Measurements from ENCODE around the gene ANO10.
"Not testable (repeated sequence)": the region's sequence is repeated elsewhere in the genome, so short reads cannot be mapped to it uniquely, and the experiment has no call there.

ANO10 gene

DNA sequence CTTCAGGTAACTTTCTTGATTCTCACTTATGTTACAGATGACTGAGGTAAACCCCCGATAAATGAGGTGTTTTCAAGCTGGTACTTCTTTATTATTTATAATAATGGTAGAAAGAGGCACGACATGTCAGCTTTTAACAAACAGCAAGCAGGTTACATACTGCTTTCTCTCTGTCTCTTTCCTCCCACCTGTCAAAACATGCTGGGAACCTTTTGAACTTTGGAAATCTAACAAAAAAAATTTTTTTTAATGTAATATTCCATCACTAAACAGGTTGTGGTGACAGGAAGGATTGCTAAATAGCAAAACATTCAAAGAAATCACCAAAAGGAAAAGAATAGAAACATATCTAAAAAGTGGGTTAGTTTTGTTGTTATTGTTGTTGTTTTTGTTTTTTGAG is 48.2 kb downstream of the ANO10 start:
- DNase-seq: no peak

DNA sequence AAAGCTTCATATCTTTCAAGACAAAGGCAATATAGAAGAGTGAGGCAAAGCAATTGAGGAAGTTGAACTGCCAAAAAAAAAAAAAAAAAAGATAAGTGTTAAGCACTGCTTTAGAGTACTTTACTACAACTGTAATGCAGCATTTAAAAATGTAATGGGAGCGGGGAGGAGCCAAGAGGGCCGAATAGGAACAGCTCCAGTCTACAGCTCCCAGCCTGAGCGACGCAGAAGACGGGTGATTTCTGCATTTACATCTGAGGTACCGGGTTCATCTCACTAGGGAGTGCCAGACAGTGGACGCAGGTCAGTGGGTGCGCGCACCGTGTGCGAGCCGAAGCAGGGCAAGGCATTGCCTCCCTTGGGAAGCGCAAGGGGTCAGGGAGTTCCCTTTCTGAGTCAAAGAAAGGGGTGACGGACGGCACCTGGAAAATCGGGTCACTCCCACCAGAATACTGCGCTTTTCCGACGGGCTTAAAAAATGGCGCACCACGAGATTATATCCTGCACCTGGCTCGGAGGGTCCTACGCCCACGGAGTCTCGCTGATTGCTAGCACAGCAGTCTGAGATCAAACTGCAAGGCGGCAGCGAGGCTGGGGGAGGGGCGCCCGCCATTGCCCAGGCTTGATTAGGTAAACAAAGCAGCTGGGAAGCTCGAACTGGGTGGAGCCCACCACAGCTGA is 56.0 kb downstream of the ANO10 start:
- not testable (repeated sequence) for DNase-seq

DNA sequence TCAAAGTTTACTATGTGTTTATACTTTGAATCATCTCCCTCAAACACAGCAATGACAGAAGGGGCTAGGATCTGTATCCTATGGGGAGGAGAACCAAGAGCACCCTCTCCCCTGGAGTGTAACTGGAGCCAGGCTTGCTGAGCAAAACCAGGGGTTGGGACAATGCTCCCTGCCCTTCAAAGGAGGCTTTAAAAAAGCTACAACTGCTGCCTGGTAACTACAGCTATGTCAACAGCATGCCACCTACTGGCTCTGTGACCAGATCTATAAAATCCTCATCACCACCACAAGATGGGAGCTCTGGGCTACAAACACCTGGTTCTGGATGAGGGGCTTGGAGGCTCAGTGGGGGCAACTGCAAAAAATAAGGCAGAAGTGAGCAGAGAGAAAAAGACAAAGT is 61.9 kb downstream of the ANO10 start:
- DNase-seq: no peak

DNA sequence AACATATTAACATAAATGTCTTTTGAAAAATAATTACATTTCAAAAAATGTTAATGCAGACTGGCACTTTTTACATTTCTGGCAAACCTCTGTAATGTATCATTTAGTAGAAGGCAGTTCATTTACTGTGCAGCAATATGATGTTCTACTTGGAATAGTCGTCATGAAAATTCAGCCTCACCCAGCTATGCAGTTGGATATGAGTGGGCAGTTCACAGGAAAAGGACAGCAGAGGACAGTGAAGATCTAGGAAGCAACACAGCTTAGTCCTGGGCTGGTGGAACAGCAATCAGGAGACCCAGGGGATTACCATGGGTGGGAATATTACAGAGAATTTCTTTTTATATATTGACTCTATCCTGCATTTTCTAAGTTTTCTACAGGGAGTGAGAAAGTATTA is 63.6 kb downstream of the ANO10 start:
- DNase-seq: no peak

DNA sequence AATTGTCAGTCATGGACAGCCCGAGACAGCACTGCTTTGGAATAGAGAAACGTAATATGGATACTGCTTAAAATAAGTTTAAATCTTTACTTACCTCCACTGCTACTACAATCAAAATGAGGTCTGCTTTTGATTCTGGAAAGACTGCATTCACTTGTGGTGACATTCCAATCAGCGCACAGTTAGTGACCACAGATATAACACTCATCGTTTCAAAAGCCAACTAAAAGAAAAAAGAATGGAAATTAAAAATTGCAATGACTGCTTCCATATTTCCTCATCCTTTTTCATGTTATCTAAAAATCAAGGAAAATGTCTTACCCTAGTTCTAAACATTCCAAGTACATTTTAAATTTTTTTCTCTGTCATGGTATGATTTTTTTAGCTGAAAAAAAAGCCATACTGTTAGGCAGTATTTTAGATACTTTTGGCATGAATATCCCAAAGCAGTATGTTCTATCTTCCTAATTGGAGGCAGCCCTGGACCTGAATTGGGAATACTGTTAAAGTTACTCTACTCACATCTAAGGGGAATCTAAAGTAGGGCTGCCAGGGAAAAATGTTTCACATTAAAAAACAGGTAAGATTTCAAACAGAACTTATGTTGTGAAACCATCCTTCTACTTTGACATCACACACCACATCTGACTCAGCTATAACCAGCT is 72.1 kb downstream of the ANO10 start:
- DNase-seq: no peak

DNA sequence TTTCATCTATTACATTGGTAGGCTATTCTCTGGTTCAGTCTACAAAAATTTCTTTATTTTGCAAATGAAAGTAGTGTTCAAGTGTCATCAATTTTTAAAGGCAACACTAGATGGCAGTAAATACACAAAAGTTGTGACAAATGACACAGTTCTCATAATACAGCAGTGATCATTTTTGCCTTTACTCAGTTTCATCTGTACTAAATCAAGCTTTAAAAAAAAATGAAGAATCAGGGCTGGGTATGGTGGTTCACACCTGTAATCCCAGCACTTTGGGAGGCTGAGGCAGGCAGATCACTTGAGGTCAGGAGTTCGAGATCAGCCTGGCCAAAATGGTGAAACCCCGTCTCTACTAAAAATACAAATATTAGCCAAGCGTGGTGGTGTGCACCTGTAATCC is 77.5 kb downstream of the ANO10 start:
- not testable (repeated sequence) for DNase-seq

DNA sequence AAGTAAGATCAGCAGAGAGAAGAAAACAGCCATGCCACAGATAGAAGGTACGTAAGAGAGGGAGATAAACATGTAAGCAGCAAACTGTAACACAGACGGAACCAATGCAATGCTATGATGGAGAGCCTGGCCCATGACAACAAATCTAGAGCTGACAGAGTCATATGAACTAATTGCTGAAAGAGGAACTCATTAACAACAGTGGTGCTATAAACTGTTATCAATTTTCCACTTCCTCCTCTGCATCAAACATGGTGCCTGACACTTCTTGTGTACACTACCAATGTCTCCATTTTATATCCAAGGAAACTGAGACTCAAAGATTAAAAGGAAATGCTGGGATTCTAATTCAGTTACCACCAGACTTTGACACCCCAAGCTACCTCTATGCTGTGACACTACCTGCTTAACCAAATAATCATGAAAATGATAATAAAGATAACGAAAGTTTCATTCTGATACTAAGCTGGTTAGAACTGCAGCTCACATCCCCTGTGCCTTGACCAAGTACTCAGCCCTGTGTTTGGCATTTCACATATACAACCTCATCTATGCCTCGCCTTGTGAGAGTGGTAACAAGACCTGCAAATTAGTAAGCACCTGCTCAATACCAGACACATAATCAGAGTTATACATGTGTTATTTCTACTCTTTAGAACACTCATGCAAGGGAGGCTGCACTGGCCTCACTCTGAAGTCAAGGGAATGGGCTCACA is 79.3 kb downstream of the ANO10 start:
- DNase-seq: no peak

DNA sequence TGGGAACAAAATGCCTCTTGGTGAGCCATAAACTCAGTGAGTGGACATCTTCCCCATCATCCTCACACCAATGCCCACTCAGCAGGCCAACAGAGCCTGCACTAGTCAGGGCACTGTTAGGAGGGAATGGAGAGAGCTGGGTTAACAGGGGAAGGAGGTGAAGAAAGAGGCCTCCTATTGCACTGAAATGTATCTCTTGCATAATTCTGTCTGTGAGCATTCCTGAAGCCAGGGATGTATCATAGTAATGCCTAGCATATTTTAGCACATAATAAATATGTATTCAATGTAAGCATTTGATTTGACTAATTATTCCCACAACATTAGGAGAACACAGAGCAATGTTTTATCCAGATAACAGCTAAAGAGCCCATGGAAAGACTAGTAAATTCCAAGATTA is 81.2 kb downstream of the ANO10 start:
- DNase-seq: no peak

DNA sequence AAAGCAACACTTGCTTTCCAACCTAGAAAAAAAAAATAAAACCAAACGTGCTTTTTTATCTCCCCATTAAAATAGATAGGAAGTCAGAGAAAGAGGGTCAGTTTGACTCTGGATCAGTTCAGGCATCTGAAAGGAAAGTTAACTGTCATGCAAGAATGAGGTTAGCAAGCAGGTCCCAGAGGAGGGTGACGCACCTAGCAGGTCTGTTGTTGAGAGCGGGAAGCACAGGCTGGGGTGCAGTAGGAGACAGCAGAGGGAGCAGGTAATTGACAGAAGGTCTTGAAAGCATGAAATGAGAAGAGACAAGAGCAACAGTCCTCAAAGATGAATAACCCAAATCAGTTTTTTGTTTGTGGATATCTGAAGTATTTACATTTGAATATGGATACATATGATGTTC is 82.5 kb downstream of the ANO10 start:
- DNase-seq: no peak

DNA sequence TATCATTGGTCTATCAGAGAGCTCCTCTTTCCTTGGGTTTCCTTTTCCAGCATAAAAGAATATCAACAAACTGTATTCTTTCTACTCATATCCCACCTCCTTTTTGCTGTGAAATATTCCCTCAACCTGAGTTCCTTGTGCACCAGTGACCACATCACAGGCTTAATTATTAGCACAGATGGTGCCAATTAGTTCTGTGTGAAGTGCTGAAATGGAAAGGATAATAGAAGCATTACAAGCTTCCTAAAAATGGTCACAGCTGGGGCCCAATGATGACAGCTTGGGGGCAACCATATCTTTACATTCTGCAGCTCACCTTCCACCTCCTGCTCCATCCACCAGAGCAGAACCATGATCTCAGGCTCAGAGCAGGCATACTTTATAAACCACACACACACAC is 84.6 kb downstream of the ANO10 start:
- DNase-seq: no peak

DNA sequence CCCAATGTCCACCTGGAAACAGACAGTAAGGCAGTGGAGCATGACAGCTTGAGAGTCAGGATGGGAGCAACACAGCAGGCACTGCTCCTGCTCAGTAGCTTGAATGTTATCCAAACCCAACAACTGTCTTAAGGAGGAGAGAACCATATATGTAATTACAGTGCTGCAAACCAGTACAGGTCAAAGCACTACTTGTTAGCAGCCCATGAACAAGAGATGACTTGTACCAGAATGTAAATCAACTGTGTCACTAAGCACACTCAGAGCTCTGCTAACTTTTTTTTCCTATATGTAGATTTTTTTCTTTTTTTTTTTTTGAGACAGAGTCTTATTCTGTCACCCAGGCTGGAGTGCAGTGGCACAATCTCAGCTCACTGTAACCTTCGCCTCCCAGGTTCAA is 87.1 kb downstream of the ANO10 start:
- DNase-seq: no peak

DNA sequence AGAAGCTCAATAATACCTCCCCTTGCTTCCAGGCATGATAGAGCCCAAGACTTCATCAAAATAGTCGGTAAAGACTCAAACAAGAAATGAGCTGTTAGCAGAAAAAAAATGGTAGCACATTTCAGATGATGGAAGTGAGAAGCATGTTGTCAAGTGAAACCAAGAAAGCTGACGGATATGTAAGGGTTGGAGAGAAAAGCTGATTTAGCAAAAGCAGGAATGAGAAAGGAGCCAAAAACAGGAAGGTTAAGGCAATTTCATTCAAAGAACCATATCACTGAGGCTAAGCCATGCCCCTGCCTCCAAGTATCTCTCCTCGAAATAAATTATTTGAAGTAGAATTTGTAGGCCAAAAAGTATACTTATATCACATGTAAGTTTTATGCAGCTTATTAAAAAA is 88.8 kb downstream of the ANO10 start:
- no peak for DNase-seq

DNA sequence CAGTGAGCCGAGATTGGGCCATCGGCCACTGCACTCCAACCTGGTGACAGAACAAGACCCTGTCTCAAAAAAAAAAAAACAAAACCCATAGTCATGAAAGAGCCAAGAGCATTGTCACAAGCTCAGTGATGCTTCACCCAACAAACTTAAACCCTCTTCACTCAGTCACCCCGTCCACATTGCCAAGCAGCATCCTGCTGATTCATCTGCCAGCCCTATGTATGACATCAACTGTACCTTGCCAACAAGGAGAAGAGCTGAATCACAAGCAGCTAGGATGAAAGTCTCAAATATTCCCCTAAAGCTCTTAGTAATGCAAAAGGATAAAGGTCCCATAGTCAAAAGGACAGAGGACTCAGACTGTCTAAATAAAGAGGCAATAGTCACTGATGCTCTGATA is 90.0 kb downstream of the ANO10 start:
- no peak for DNase-seq

DNA sequence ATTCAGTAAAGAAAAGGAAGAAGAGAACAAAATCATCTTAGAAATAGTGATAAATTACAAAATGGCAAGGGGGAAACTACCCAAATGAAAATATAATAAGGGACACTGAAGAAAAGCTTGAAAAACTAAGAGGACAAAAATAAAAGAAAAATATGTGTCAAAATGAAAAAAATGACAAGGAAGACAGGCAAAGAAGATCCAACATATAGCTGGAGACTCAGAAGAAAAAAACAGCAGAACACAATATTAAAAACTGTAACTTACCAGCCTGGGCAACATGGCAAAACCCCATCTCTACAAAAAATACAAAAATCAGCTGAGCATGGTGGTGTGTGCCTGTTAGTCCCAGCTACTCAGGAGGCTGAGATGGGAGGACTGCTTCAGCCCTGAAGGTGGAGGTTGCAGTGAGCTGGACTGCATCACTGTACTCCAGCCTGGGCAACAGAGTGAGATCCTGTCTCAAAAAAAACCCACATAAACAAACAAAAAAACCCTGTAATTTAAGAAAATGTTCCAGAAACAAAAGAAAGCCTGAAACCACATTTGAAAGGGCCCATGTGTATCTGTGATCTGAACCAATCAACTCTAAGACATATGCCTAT is 93.2 kb downstream of the ANO10 start:
- no peak for DNase-seq

DNA sequence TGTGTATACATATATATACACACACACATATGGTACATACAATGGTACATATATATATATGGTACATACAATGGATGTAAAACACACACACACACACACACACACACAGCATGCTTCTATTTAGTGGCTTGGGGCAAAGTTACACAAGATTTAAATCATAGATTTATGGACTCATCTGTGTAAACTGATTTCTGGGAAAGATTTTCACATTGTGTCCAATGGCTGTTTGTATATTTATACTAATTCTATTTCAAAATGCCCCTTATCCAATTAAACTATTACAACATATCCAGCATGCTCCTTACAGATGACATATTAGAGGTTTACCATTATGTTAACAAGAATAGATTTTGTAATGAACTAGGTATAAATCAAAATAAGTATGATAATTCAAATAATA is 94.9 kb downstream of the ANO10 start:
- no peak for DNase-seq

DNA sequence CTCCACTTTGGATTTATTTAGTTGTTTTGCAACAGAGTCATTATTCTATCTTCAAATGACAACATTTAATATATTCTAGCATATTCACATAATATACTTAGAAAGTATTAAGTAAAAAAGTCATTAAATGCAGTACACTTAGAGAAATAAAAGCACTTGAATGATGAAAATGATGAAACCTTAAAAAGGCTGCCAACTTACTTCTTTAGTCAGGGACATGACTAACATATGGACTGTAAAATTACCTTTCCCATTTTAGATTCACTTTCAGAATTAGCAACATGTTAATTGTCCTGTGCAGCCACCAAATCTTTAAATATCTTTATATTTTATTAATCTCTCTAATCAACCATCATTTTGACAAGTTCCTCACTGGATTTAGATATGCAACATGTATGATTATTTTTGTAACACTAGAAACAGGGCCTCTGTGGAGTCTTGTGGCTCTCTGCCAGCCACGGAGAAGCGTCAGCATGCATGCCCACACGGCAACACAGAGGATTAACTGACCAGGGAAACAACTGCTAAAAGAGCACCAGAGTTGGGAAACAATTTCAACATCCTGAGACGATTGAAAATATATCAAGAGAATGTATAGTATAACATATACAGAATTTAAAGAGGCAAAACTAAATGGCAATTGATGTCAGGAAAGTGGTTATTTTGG is 95.7 kb downstream of the ANO10 start:
- no peak for DNase-seq

DNA sequence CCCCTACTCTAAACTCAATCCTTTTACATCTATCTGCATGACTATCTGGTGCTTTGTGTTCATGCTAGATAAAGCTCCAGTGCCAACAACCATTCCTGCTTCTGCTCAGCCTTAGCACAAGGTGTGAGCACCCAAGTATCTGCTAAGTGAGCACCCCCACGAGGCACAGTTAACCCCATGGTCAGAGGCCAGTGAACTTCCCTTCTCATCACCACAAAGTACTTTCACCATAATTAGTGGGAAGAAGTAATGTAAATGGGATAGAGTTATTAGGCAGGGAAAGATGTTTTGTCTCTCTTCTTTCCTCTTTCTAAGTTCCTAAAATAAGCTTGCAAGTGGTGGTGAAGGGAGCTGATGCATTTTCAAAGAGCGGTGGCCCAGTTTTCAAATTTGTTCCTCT is 96.4 kb downstream of the ANO10 start:
- no peak for DNase-seq

DNA sequence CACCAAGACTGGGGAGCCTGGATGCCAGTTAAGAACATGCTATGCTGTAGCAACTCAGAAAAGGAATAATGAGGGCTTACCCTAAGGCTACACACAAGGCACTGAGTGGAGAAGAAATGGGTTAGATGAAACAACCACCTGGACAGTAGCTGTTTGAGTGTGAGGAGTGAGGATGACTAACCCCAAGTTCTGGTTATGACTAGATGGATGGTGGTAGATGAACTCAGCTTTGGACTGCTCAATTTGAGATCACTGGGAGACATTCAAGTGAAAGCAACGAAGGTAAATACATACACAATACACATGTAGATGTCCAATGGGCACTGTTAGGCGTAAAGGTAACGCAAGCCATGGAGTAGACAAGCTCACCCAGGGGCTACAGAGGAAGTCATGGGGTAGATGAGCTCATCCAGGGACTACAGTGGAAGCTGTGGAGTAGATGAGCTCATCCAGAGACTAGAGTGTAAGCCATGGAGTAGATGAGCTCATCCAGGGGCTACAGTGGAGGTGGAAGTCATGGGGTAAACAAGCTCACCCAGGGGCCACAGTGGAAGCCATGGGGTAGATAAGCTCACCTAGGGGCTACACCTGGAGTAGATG is 98.3 kb downstream of the ANO10 start:
- DNase-seq: no peak

DNA sequence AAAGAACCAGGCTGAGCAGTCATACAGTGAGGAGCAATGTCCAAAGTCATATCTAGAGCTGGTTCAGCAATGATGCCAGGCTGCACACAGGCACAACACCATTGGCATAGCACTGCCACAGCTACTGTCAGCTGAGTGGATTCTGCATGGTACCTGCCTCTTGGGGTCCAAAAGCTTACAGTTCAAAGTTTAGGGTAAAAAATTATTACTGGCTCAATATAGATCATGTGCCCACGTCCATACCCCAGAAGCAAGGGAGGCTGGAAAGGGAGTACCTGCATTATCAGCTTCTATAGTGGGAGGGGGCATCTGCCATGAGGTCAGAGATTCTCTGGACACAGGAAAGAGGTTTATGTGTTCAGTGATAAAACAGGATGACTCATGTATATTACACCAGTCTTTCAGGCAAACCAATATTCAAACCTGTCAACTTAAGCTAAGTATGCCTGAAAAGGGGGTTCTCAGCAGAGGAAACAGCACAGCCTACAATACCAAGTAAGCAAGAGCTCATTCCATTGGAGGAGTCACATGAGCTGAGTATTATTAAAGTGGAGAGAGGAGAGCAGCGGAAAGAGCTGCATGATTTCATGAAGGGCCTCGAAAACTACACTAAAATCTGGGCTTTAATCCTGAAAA is 99.0 kb downstream of the ANO10 start:
- no peak for DNase-seq

DNA sequence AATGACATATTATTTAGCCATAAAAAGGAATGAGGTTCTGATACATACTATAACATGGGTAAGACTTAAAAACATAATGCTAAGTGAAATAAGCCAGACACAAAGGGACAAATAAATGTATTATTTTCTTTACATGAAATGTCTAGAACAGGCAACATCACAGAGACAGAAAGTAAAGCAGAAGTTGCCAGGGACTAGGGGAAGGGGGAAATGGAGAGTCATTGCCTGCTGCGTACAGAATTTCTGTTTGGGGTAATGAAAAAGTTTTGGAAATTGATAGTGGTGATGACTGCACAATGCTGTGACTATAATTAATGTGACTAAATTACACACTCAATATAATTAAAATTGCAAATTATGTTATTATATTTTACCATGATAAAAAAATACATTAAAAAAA is 99.9 kb downstream of the ANO10 start:
- no peak for DNase-seq

DNA sequence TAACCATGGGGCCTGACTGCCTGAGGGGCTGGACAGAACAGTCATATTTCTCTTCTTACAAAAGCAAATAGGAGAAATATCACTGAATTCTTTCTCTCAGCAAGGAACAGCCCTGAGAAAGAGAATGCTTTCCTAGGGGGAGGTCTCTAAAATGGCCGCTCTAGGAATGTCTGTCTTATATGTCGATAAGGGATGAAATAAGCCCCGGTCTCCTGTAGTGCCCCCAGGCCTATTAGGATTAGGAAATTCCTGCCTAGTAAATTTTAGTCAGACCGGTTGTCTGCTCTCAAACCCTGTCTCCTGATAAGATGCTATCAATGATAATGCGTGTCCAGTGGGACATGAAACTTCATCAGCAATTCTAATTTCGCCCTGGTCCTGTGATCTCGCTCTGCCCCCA is 103.3 kb downstream of the ANO10 start:
- not testable (repeated sequence) for DNase-seq

DNA sequence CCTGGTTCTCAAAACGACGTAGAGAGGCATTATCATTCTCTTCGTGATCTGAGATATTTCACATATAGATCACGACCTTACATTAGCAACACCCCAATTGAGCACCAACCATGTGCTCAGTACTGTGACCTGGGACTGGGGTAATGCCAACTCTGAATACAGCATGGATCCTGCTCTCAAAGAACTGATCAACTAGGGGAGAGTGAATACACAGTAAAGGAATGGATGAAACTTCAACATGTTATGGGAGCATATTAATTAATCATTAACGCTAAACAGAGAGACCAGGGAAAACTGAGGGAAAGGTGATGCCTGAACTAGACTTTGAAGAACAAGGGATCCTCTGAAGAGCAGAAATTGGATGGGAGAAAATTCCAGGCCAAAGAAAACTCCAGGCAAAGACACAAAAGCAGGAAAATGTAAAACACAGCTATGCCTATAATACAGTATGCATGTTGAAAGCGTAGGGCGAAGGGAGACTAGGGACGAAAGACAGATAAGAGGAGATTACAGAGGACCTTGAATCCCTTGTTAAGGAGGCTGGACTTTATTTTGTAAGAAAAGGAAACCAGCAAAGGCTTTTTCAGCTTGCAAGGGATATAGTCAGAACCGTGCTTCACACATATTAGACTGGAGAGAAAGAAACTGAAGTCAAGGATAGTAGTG is 105.7 kb downstream of the ANO10 start:
- DNase-seq: no peak

Measured in NCI-H1436 treated with DMSO at 0.1 percent for 48 hours (cell line).